WI38 (cell line): Measurements from ENCODE around the gene LDB3.
"Not testable (repeated sequence)": the region's sequence is repeated elsewhere in the genome, so short reads cannot be mapped to it uniquely, and the experiment has no call there.

Experiments used
- H3K4me3 ChIP-seq: 2 replicates; pipeline ENCODE4 v1.5.1; 2011; ENCODE audit warnings: low read depth, mild to moderate bottlenecking, control low read depth, low read length
- TF ChIP-seq, protein P1 (sequence below): IDR thresholded peaks from 2 replicates; pipeline ENCODE4 v1.5.1; 2012; ENCODE audit warnings: low read depth, mild to moderate bottlenecking, control low read depth, low read length

LDB3 gene

DNA sequence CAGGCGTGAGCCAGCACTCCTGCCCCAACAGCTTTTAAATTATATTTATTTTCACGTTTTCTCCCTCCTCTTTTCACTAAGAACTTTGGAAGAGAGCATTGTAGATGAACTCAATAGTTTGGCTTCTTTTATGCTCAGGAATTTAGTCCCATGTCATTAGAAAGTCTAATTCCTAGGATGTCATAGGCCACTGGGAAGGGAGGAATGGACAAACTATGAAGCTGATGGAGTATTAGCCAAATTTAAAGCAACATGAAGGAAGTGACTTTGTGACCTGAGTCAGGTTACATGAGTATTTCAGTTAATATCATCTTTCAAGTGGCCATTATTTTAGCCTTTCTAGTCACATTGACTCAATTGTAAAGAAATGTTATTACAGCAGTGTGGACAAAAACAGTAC, 32.0 kb upstream of the LDB3 start:
- TF ChIP-seq, protein P1, sequence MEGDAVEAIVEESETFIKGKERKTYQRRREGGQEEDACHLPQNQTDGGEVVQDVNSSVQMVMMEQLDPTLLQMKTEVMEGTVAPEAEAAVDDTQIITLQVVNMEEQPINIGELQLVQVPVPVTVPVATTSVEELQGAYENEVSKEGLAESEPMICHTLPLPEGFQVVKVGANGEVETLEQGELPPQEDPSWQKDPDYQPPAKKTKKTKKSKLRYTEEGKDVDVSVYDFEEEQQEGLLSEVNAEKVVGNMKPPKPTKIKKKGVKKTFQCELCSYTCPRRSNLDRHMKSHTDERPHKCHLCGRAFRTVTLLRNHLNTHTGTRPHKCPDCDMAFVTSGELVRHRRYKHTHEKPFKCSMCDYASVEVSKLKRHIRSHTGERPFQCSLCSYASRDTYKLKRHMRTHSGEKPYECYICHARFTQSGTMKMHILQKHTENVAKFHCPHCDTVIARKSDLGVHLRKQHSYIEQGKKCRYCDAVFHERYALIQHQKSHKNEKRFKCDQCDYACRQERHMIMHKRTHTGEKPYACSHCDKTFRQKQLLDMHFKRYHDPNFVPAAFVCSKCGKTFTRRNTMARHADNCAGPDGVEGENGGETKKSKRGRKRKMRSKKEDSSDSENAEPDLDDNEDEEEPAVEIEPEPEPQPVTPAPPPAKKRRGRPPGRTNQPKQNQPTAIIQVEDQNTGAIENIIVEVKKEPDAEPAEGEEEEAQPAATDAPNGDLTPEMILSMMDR = no peak
- no peak overlapping the region for H3K4me3 ChIP-seq

DNA sequence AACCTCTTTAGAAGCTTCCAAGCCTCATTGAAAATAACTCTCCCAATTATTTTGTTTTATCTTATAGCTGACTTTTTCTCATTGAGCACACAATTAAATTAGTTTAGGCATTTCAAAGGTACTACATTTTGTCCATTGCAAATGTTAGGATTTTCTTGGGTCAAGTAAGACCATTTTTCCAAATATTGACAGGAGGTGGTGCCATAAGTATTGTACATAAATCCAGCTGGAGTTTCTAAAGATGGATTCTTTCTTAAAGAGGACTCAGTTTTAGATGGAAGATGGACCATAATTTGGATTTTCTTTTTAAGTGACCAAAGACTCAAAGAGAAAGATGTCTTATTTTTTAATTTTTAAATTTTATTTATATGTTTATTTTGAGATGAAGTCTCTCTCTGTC, 26.3 kb upstream of the LDB3 start:
- H3K4me3 ChIP-seq = no peak overlapping the region
- TF ChIP-seq, protein P1 = no peak

DNA sequence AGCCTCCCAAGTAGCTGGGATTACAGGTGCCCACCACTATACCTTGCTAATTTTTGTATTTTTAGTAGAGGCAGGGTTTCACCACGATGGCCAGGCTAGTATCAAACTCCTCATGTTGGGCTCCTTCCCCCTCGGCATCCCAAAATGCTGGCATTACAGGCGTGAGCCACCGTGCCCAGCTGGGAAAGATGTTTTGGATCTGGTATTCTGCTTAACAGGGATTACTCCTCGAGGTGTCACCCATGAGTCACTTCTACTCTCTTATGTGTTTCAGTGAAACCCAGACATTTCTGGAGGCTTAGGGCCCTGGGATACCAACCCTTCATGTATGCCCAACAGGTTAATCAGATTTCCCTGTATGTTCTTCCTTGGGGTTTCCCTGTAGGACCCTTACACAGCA, 25.8 kb upstream of the LDB3 start:
- TF ChIP-seq, protein P1 = no peak

DNA sequence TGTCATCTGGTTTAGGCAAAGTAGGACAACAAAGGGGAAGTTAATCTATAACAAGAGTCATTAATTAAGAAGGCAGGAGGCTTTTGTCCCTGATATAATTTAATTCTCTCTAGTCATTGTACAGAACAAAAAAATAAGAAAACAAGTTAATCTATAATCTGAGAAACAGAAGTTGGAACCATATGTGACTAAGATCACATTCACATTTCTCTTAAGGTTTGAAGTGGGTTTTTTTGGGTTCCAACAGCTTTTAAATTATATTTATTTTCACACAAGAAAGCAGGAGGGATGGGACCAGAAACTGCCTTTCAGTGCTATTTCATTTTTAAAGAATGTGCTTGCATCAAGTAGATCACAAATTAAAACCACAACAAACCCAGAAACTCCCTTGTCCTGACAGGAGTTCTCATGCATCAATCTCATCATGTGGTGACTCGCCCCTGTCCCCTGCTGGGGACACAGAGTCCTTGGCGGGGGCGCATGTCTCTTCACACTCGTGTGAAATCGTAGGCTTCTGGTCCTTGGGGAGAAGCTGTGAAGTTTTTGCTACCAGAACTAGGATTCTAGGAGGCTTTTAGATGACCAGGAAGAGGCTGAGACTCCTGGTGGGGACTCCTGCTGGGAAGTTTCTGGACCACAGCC, 24.0 kb upstream of the LDB3 start:
- TF ChIP-seq, protein P1 = 0 out of 2 replicates have a peak, but pooled peaks have one; percentile 15
- no peak overlapping the region for H3K4me3 ChIP-seq

More for the DNA sequence above, 25.8 kb upstream of the LDB3 start:
- H3K4me3 ChIP-seq = no peak overlapping the region

DNA sequence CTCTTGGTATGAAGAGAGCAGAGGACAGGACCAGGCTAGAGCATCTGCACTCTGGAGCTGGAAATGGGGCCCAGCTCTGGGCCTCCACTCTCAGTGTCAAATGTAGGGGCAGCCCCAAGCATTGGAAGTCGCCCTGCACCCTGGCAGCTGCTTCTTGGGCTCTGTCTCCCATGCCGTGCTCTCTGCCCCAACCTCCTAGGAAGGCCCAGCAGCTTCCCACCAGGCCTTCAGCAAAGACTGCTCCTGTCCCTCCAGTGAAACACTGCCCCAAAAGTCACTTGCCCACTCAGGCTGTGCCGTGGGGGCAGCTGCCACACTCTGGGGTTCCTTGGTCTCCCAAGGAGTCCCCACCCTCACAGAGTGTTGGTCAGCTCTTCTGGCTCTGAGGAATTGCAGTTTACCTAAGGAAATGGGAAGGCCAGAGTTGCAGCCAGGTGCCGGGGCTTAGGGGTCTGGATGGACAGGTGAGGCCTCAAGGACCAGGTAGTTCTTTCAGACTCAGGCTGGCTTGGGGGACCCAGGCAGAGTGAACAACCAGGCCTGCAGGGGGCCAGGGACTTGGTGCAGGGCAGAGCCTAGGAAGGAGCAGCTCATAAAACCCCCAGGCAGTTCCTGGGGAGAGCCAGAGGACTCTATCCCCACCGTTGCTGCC, 23.4 kb upstream of the LDB3 start:
- H3K4me3 ChIP-seq = no peak overlapping the region
- TF ChIP-seq, protein P1 = no peak

DNA sequence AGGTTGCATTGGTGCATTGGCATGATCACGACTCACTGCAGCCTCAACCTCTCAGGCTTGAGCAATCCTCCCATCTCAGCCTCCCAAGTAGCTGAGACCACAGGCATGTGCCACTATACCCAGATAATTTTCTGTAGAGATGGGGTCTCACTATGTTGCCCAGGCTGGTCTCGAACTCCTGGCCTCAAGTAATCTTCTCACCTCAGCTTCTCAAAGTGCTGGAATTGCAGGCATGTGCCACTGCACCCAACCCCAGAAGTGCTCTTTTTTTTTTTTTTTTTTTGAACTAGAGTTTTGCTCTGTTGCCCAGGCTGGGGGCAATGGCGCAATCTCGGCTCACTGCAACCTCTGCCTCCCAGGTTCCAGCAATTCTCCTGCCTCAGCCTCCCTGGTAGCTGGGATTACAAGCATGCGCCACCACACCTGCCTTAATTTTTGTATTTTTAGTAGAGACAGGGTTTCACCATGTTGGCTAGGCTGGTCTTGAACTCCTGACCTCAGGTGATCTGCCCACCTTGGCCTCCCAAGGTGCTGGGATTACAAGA, 22.6 kb upstream of the LDB3 start:
- H3K4me3 ChIP-seq = not testable (repeated sequence)

DNA sequence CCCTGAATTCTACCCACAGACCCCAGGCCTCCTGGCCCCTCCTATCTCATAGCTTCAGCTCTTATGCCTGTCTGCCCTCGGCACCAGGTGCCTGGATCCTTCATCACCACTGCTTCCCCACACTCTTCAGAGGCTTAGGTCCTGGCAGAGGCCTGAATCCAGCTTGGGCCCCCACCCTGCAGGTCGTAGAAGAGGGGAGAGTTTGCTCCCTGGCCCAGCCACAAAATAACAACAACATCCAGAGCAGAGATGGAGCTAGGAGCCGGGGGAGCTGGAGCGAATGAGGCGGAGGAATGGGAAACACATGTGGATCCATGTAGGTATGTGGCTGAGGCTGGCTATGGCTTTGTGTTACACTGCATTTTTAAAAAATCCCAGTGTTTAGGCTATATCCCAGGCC, 21.8 kb upstream of the LDB3 start:
- no peak overlapping the region for H3K4me3 ChIP-seq
- TF ChIP-seq, protein P1 = no peak
